GM12878 (cell line): ENCODE data around the gene CDK3.

Experiments
- CREM ChIP-seq: IDR thresholded peaks from 2 replicates; pipeline ENCODE4 v1.6.1; 2014; ENCODE audit warnings: antibody characterized with exemption, low read depth
- JUND ChIP-seq: IDR thresholded peaks from 2 replicates; pipeline ENCODE4 v1.6.1; 2012; ENCODE audit warnings: low read depth, mild to moderate bottlenecking, low read length, improper control_type of control experiment, moderate library complexity
- MEF2B ChIP-seq: fragments of 450-650 bp; IDR thresholded peaks from 2 replicates; pipeline ENCODE4 v1.6.1; 2018; ENCODE audit warnings: mild to moderate bottlenecking, moderate library complexity; ENCODE audit not compliant: partially characterized antibody, poor library complexity, severe bottlenecking
- POLR2A ChIP-seq: IDR thresholded peaks from 2 replicates; pipeline ENCODE4 v1.6.1; 2011; ENCODE audit warnings: low read depth, mild to moderate bottlenecking, low read length
- POLR2AphosphoS5 ChIP-seq: IDR thresholded peaks from 2 replicates; pipeline ENCODE4 v1.6.1; 2011; ENCODE audit warnings: mild to moderate bottlenecking, low read length, inconsistent platforms
- SIN3A ChIP-seq: IDR thresholded peaks from 2 replicates; pipeline ENCODE4 v1.6.1; 2012; ENCODE audit warnings: low read depth, low read length, improper control_type of control experiment
- TCF12 ChIP-seq: IDR thresholded peaks from 2 replicates; pipeline ENCODE4 v1.6.1; 2011; ENCODE audit warnings: low read depth, mild to moderate bottlenecking, low read length
- YY1 ChIP-seq: IDR thresholded peaks from 2 replicates; pipeline ENCODE4 v1.6.1; 2011; ENCODE audit warnings: low read depth, mild to moderate bottlenecking, low read length
- TF ChIP-seq, protein P1 (sequence below), 3 experiments: IDR thresholded peaks in 2 of 3; conservative IDR thresholded peaks in 1 of 3; 2 replicates each; pipeline ENCODE4 v1.5.1; 2011; ENCODE audit warnings: low read depth in 3 of 3, low read length in 3 of 3, mild to moderate bottlenecking in 3 of 3, control low read depth in 2 of 3, moderate library complexity in 2 of 3, inconsistent platforms in 1 of 3, mixed read lengths in 1 of 3; ENCODE audit not compliant: control insufficient read depth in 2 of 3, insufficient read depth in 1 of 3; ENCODE audit errors: extremely low read depth in 1 of 3
- TF ChIP-seq, protein P2 (sequence below): IDR thresholded peaks from 2 replicates; pipeline ENCODE4 v1.6.1; 2012; ENCODE audit warnings: mild to moderate bottlenecking, low read depth, low read length
- TF ChIP-seq, protein P3 (sequence below): IDR thresholded peaks from 2 replicates; pipeline ENCODE4 v1.6.1; 2011; ENCODE audit warnings: low read depth, mild to moderate bottlenecking, low read length, moderate library complexity, borderline replicate concordance; ENCODE audit errors: extremely low read depth
- TF ChIP-seq, protein P4 (sequence below): fragments of 450-650 bp; IDR thresholded peaks from 2 replicates; pipeline ENCODE4 v1.6.1; 2016; ENCODE audit warnings: mild to moderate bottlenecking, moderate library complexity, borderline replicate concordance

DNA sequence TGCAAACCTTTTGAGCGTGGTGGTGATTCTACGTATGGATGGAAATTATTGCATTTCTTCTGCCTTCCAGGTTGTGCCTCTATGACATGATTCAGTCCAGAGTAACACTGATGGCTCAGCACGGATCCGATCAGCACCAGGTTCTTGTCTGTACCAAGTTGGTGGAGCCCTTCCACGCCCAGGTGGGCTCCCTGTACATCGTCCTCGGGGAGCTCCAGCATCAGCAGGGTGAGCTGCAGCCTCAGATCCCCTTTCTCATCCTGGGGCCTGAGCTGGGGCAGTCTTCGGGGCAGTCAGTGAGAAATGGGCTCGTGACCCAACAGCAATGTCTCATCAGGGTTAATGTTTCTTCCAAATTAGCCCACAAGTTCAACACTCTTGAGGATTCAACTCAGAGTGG lies 9.3 kb upstream of the CDK3 start:
- TF ChIP-seq YY1 (no peak), CREM (no peak), POLR2A (no peak), POLR2AphosphoS5 (no peak), SIN3A (no peak), MEF2B (no peak), JUND (no peak), TCF12 (no peak)
- TF ChIP-seq, protein P1, sequence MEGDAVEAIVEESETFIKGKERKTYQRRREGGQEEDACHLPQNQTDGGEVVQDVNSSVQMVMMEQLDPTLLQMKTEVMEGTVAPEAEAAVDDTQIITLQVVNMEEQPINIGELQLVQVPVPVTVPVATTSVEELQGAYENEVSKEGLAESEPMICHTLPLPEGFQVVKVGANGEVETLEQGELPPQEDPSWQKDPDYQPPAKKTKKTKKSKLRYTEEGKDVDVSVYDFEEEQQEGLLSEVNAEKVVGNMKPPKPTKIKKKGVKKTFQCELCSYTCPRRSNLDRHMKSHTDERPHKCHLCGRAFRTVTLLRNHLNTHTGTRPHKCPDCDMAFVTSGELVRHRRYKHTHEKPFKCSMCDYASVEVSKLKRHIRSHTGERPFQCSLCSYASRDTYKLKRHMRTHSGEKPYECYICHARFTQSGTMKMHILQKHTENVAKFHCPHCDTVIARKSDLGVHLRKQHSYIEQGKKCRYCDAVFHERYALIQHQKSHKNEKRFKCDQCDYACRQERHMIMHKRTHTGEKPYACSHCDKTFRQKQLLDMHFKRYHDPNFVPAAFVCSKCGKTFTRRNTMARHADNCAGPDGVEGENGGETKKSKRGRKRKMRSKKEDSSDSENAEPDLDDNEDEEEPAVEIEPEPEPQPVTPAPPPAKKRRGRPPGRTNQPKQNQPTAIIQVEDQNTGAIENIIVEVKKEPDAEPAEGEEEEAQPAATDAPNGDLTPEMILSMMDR (IDR thresholded peaks at IDR 0.05 in 2 of 3, conservative IDR thresholded peaks at IDR 0.05 in 1 of 3; ENCODE audit: control insufficient read depth in 2 of 3, extremely low read depth in 1 of 3, insufficient read depth in 1 of 3, low read depth in 3 of 3, low read length in 3 of 3), result no peak
- TF ChIP-seq, protein P2, sequence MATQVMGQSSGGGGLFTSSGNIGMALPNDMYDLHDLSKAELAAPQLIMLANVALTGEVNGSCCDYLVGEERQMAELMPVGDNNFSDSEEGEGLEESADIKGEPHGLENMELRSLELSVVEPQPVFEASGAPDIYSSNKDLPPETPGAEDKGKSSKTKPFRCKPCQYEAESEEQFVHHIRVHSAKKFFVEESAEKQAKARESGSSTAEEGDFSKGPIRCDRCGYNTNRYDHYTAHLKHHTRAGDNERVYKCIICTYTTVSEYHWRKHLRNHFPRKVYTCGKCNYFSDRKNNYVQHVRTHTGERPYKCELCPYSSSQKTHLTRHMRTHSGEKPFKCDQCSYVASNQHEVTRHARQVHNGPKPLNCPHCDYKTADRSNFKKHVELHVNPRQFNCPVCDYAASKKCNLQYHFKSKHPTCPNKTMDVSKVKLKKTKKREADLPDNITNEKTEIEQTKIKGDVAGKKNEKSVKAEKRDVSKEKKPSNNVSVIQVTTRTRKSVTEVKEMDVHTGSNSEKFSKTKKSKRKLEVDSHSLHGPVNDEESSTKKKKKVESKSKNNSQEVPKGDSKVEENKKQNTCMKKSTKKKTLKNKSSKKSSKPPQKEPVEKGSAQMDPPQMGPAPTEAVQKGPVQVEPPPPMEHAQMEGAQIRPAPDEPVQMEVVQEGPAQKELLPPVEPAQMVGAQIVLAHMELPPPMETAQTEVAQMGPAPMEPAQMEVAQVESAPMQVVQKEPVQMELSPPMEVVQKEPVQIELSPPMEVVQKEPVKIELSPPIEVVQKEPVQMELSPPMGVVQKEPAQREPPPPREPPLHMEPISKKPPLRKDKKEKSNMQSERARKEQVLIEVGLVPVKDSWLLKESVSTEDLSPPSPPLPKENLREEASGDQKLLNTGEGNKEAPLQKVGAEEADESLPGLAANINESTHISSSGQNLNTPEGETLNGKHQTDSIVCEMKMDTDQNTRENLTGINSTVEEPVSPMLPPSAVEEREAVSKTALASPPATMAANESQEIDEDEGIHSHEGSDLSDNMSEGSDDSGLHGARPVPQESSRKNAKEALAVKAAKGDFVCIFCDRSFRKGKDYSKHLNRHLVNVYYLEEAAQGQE, result no peak
- TF ChIP-seq, protein P3, sequence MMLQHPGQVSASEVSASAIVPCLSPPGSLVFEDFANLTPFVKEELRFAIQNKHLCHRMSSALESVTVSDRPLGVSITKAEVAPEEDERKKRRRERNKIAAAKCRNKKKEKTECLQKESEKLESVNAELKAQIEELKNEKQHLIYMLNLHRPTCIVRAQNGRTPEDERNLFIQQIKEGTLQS, result no peak
- TF ChIP-seq, protein P4, sequence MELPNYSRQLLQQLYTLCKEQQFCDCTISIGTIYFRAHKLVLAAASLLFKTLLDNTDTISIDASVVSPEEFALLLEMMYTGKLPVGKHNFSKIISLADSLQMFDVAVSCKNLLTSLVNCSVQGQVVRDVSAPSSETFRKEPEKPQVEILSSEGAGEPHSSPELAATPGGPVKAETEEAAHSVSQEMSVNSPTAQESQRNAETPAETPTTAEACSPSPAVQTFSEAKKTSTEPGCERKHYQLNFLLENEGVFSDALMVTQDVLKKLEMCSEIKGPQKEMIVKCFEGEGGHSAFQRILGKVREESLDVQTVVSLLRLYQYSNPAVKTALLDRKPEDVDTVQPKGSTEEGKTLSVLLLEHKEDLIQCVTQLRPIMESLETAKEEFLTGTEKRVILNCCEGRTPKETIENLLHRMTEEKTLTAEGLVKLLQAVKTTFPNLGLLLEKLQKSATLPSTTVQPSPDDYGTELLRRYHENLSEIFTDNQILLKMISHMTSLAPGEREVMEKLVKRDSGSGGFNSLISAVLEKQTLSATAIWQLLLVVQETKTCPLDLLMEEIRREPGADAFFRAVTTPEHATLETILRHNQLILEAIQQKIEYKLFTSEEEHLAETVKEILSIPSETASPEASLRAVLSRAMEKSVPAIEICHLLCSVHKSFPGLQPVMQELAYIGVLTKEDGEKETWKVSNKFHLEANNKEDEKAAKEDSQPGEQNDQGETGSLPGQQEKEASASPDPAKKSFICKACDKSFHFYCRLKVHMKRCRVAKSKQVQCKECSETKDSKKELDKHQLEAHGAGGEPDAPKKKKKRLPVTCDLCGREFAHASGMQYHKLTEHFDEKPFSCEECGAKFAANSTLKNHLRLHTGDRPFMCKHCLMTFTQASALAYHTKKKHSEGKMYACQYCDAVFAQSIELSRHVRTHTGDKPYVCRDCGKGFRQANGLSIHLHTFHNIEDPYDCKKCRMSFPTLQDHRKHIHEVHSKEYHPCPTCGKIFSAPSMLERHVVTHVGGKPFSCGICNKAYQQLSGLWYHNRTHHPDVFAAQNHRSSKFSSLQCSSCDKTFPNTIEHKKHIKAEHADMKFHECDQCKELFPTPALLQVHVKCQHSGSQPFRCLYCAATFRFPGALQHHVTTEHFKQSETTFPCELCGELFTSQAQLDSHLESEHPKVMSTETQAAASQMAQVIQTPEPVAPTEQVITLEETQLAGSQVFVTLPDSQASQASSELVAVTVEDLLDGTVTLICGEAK, result no peak
